SJCRH30 (cell line): ENCODE measurements around the gene ZSWIM6. TPM values are rescaled to one million over a fixed set of nuclear protein-coding genes. Genes with fewer than 3 reads are reported as not detected.
A peak's percentile ranks its signal among the peaks of the same experiment; 100 is the strongest.

Experiments
- DNase-seq, 2 experiments: peaks; one replicate each; pipeline ENCODE4 v3.0.0-alpha.2; 2015 to 2020
- H3K27ac ChIP-seq: fragments of 250-450 bp; sonication (Bioruptor Pico); 2 replicates; pipeline ENCODE4 v1.5.1; 2020; ENCODE audit warnings: mild to moderate bottlenecking, moderate library complexity
- H3K27me3 ChIP-seq: fragments of 250-450 bp; sonication (Bioruptor Pico); 2 replicates; pipeline ENCODE4 v1.5.1; 2020; ENCODE audit warnings: mild to moderate bottlenecking, moderate library complexity
- H3K36me3 ChIP-seq: fragments of 250-450 bp; sonication (Bioruptor Pico); 2 replicates; pipeline ENCODE4 v1.5.1; 2020; ENCODE audit warnings: mild to moderate bottlenecking, moderate library complexity
- H3K4me1 ChIP-seq: fragments of 250-450 bp; sonication (Bioruptor Pico); 2 replicates; pipeline ENCODE4 v1.5.1; 2020; ENCODE audit warnings: mild to moderate bottlenecking, moderate library complexity
- H3K4me3 ChIP-seq: fragments of 250-450 bp; sonication (Bioruptor Pico); 2 replicates; pipeline ENCODE4 v1.5.1; 2020; ENCODE audit warnings: mild to moderate bottlenecking, moderate library complexity
- H3K9me3 ChIP-seq: fragments of 250-450 bp; sonication (Bioruptor Pico); replicated peaks from 2 replicates; pipeline ENCODE4 v1.5.1; 2020; ENCODE audit warnings: mild to moderate bottlenecking, moderate library complexity
- total RNA-seq: library from RNA; depleted of rRNA; stranded (reverse); fragments of >200 nt; shearing (Covaris generic); gene quantifications from 2 replicates; pipeline ENCODE4 v1.2.3, GENCODE V29; 2014

The ZSWIM6 gene
- total RNA-seq, 1 experiment from 2014 or later: 12.0 TPM

DNA sequence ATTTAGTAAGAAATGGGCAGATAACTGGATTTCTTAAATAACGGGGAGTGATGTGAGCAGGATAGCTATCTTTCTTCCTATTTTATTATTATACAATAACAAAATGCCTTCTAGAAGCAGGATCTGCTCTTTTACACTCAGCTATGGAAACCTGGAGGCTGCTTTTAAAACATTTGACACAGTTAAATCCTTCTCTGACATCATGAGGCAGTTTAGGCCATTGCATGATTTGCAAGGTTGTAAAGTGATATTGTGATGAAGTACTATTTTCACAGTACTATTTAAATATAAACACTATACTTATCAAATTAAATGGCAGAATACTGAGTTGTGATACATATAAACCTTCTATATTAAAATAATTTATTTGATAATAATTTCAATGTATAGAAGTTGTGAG, 93.9 kb downstream of the ZSWIM6 start:
- no peaks in the 10 kb centered on the region for H3K9me3 ChIP-seq
- H3K27me3 ChIP-seq: no peaks in the 10 kb centered on the region
- no peaks in the 10 kb centered on the region for H3K36me3 ChIP-seq
- no peak overlapping the region for H3K27ac ChIP-seq
- no peak overlapping the region for H3K4me3 ChIP-seq
- DNase-seq: no peak
- no peaks in the 10 kb centered on the region for H3K4me1 ChIP-seq

DNA sequence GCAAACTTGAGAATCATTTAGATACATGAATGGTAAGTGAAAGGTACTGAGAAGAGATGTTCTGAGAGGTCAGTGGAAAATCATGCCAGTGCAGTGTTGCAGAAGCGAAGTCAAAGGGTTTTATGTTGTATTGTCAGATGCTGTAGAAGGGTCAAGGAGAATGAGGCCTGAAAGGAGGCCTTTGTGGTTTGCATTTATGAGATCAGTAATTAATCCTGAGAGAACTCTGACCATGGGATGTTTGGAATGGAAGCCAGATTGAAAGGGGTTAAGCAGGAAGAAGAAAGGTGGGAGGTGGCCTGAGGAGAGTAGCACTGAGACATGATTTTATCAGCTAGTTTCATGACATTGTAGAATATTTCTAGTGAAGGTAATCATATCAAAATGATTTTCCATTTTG, 97.8 kb downstream of the ZSWIM6 start:
- H3K9me3 ChIP-seq: no peaks in the 10 kb centered on the region
- H3K27ac ChIP-seq: no peak overlapping the region
- H3K27me3 ChIP-seq: no peaks in the 10 kb centered on the region
- DNase-seq: no peak
- no peak overlapping the region for H3K4me3 ChIP-seq
- H3K4me1 ChIP-seq: peaks cover 11% of the 10 kb centered on the region
- H3K36me3 ChIP-seq: no peaks in the 10 kb centered on the region

DNA sequence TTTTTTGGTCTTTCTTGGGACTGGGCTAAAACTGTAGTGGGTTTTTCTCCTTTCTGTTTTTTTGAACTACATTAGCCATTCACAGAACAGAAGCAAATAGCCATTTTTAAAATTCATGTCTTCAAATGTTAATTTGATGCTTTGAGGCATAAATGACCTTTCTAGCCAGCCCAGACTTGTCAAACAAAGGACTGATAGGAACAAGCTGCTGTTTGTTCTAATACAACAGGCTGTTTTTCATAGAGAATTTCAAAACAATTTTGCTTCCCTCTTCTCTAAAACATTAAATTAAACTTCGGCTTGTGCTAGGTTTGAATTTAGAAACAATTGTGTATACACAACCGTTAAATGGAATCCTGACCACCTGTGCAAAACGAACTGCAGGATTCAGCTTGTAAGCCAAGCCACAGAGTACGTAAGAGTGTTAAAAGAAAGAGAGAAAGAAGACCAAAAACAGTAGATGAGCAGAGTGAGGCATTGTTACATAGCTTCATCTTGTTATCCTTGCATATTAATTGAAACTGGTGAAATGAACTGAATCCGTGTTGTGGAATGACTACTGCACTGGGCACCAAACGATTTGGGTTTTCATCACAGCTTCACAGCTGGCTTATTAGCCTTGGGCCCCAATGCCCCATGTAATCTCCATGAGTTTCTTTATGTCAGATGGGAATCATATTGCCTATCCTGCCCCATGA, 100.0 kb downstream of the ZSWIM6 start:
- H3K9me3 ChIP-seq: no peaks in the 10 kb centered on the region
- peak; percentile 38 to 78 for DNase-seq
- H3K27ac ChIP-seq: peak overlapping the region; percentile 57
- peaks cover 11% of the 10 kb centered on the region for H3K4me1 ChIP-seq
- peak overlapping the region; percentile 18 for H3K4me3 ChIP-seq
- H3K27me3 ChIP-seq: no peaks in the 10 kb centered on the region
- no peaks in the 10 kb centered on the region for H3K36me3 ChIP-seq

DNA sequence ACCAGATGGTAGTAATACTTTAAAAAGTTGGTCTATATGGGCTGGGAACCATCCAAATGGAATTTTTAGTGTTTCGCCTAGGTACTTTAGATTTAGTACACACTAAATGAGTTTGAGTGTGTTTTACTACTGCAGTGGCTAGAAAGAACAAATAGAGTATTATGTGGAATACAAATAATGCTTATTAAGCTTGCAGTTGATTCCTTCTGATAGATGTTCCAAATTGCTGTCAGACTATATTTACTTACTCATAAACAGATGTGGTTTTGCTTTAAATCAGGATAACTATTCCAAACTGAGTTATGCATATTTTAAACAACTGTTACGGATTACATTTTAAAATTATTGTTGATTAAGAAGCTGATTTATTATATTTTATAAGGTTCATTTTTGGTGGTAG, 103.3 kb downstream of the ZSWIM6 start:
- no peaks in the 10 kb centered on the region for H3K9me3 ChIP-seq
- H3K27ac ChIP-seq: no peak overlapping the region
- DNase-seq: no peak

DNA sequence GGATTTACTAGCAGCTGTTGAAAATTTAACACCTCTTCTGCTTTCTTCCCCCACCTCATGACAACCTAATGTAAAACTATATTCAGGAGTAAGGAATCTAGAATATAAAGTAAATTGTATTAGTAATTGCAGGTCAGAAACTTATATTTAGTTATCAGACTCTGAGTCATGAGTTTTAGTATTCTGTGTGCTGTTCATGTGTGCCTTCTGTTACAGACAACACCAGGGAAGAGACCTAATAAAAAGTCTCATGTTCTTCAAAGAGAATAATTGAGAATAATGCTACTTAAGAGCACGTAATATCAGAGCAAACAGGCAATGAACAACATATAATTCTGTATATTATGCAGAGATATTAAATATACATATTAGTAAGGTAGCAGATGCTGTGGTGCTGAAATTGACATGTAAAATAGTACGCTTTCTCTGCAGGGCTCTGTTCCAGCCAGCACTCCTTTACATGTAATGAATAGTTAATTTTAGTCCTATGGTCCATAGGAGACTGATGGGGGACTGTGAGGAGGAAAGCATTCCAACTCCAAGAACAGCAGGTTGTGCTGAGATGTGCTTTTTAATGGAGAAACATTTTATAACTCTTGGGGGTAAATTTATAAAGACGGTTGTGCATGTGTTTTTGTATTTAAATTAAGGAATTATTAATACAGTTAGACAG, 106.4 kb downstream of the ZSWIM6 start:
- peaks cover 2% of the 10 kb centered on the region; the same call in 1 of the 2 replicates for H3K36me3 ChIP-seq
- peaks cover 6% of the 10 kb centered on the region for H3K9me3 ChIP-seq
- peaks cover 8% of the 10 kb centered on the region for H3K4me1 ChIP-seq
- H3K4me3 ChIP-seq: no peak overlapping the region
- no peak overlapping the region for H3K27ac ChIP-seq
- DNase-seq: no peak
- no peaks in the 10 kb centered on the region for H3K27me3 ChIP-seq

More for the DNA sequence above, 103.3 kb downstream of the ZSWIM6 start:
- H3K4me1 ChIP-seq: peaks cover 19% of the 10 kb centered on the region
- H3K36me3 ChIP-seq: no peaks in the 10 kb centered on the region
- no peaks in the 10 kb centered on the region for H3K27me3 ChIP-seq
- H3K4me3 ChIP-seq: no peak overlapping the region

DNA sequence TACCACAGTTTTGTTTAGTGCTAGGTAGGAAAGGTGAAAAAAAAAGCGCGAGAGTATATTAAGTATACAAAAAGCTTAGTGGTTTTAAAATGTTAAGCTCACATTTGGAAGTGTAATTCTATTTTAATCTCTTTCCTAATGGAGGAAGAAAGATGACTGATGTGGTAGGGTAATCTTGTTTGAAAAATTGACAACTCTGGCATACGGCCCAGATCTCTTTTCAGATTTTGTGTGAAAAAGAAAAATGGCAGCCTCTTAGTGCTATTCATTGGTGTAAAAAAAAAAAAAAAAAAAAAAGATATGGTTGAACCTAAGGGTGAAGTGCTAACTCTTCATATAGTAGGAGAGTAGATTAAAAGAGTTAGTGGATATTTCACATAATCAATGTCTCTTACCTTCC, 108.0 kb downstream of the ZSWIM6 start:
- no peaks in the 10 kb centered on the region for H3K27me3 ChIP-seq
- H3K36me3 ChIP-seq: peaks cover 2% of the 10 kb centered on the region; the same call in 1 of the 2 replicates
- H3K4me3 ChIP-seq: no peak overlapping the region
- peaks cover 9% of the 10 kb centered on the region for H3K9me3 ChIP-seq
- H3K4me1 ChIP-seq: peaks cover 8% of the 10 kb centered on the region
- no peak overlapping the region for H3K27ac ChIP-seq
- DNase-seq: no peak

DNA sequence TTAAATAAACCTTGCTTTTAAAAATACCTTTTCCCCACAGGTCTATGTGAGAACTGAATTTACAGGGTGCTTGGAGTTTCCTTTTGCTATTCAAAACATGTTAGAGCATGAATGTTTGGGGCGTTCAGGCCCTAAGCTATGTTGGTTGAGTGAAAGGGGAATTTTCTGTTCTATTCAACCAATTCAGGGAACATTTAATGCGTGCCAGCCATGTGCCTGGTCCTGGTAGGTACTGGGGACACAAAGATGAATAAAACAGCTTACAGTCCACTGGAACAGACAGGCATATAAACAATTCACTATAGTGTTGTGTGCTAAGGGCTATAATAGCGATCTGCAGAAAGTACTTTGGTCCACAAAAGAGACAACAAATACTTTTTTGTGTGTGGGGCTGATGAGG, 108.5 kb downstream of the ZSWIM6 start:
- no peak overlapping the region for H3K27ac ChIP-seq
- no peaks in the 10 kb centered on the region for H3K27me3 ChIP-seq
- H3K4me3 ChIP-seq: no peak overlapping the region
- H3K36me3 ChIP-seq: peaks cover 2% of the 10 kb centered on the region; the same call in 1 of the 2 replicates
- no peak for DNase-seq
- peaks cover 9% of the 10 kb centered on the region for H3K9me3 ChIP-seq
- H3K4me1 ChIP-seq: peaks cover 8% of the 10 kb centered on the region

DNA sequence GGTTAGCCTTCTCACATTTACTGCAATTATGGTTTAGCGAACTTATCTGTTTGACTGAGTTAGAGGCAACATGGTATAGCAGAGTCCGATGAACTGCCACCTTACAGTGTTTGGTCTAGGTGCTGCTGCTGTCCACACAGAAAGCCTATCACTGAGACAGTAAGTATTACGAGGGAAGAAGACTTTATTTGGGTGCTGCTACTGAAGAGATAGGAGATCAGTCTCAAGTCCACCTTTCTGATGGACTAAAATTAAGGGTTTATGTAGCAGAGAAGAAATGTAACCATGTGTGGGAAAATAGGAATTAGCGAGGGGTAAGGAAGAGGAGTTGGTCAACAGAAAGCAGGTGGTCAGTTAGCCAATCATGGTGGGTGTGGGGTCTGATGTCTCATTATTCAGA, 109.7 kb downstream of the ZSWIM6 start:
- H3K27ac ChIP-seq: no peak overlapping the region
- peaks cover 2% of the 10 kb centered on the region; the same call in 1 of the 2 replicates for H3K36me3 ChIP-seq
- H3K4me1 ChIP-seq: peaks cover 8% of the 10 kb centered on the region
- H3K9me3 ChIP-seq: peaks cover 9% of the 10 kb centered on the region
- H3K27me3 ChIP-seq: no peaks in the 10 kb centered on the region
- H3K4me3 ChIP-seq: no peak overlapping the region
- DNase-seq: no peak

DNA sequence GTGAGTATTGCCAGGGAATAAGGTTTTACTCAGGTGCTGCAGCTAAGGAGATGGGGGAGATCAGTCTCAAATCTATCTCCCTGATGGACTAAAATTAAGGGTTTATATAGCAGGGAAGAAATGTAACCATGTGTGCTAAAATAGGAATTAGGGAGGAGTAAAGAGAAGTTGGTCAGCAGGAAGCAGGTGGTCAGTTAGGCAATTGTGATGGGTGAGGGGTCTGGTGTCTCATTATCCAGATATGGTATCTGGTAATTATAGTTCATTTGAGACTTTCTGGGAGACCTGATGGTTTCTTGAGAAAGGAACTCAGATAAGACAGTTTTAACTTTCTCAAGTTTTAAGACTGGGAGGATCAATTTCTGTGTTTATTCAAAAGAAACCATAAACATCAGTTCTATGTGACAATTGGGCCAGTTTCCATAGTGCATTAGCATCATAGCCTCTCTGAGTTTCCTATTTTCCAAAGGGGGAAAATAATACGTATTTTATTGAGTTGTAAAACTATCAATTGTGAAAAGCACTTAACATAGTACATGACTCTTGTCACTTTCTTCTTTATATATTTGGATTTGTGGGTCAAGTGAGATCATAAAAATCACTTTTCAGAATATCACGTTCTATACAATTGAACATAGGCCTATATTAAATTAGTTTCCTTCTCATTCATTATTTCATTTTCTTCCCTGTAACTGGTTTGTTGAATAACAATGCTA, 115.9 kb downstream of the ZSWIM6 start:
- H3K4me1 ChIP-seq: peaks cover 26% of the 10 kb centered on the region
- H3K9me3 ChIP-seq: peaks cover 9% of the 10 kb centered on the region; the same call in 1 of the 2 replicates
- no peaks in the 10 kb centered on the region for H3K36me3 ChIP-seq
- no peak for DNase-seq
- H3K4me3 ChIP-seq: no peak overlapping the region
- H3K27ac ChIP-seq: no peak overlapping the region
- no peaks in the 10 kb centered on the region for H3K27me3 ChIP-seq

DNA sequence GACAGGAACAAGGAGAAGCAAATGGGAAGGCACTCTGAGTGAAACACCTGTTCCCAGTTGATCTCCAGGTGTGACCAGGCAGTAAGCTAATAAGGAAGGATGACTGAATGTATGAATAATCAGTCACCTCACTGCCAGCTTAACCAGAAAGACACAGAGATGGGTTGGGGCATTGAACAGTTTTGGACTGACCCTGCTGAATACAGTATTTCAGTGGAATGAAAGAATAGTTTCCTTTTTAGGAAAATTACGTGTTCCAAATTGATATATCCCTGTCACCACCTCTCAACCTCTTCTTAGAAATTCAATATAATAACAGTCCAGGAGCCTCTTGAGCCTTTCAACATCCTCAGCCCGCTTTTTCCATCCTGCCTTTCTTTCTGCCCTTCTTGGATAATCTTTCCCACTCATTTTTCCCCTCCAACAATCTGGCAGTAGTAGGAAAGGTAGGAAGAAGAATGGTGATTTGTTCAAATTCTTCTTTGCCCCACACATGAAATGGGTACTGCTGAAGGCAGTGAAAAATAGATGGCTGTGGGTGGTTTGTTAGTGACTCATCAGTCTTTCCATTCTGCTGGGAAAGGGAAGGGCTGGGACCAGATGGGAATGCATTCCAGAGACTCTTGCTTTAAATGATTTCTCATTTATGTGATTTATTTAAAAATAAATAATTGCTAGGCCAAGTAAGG, 117.9 kb downstream of the ZSWIM6 start:
- Histone ChIP-seq H3K4me1 (peaks cover 26% of the 10 kb centered on the region), H3K4me3 (no peak overlapping the region), H3K36me3 (no peaks in the 10 kb centered on the region), H3K27ac (peak overlapping the region; percentile 9; the same call in 1 of the 2 replicates), H3K27me3 (no peaks in the 10 kb centered on the region), H3K9me3 (peaks cover 6% of the 10 kb centered on the region; the same call in 1 of the 2 replicates)
- peak; percentile 36 to 64 for DNase-seq

DNA sequence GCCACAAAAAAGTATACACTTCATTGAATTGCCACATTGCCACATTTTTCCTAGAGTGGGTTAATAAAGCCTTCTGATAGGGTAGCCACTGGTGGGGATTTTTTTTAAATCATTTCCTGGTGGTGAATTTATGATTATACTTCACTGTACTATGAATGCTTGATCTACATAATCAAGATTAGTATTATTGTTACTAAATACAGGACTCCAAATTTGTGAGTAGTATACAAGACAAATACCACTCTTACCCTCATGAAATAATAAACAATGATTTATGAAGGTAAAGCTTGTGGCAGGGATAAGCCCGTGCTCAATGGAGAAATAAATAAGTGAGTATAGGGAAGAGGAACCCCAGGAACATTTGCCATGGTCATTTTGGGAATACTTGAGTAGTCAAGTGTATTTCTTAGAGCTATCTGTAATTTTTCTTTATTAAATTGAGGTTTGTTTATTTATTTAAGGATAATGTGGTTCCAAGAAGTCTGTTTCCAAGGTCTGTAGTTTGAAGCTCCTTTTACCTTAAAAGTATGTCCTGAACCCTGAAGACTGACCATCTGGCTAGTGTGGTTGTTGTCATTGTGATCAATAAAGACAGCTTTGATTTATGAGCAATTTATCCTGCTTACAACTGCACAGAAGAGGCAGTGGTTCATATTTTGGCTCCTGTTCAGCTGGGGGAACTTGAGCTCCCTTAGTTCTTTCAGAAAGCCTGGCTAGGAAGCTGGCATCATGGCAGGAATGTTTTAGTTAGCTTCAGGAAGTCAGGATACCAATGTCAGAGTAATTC, 118.6 kb downstream of the ZSWIM6 start:
- Histone ChIP-seq H3K4me1 (peaks cover 26% of the 10 kb centered on the region), H3K9me3 (peaks cover 6% of the 10 kb centered on the region; the same call in 1 of the 2 replicates), H3K36me3 (no peaks in the 10 kb centered on the region), H3K27ac (peak overlapping the region; percentile 9; the same call in 1 of the 2 replicates), H3K27me3 (no peaks in the 10 kb centered on the region), H3K4me3 (no peak overlapping the region)
- DNase-seq: peak; percentile 69 to 83

DNA sequence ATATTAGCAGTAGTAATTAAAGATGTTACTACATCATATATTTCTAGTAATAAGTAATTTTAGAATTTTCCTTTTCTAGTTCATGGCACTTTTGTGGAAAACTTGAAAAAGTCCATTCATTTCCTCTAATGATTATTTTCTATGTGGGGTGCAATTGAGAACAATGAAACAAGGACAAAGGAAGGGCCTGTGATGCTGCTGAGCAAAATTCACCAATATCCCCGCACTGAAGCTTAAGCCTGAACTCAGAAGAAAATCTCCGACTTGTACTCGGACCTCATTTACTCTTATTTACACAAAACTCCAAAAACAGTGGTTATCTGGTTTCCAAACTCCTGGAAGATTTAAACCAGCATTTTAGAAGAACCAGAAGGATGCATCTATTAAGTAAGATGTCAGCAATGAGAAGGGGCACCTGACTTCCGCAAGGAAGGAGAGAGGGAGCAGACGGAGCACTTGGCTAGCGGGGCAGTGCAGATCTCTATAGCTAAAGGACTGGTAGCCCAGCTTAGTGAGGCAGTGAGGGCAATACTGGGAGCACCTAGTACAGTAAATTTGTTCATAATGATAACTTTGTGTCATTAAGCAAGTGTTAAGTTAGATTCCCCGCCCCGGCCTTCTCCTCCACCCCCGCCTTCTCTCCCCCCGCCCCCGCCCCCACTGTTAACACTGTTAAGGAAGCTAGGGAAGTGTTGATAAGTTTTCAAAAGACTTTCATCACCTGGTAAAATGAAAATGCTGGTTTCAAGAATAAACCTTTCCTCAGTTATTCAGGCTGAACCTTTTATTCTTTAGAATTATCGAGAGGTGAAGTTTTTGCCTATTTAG, 123.3 kb downstream of the ZSWIM6 start:
- no peak for DNase-seq
- no peak overlapping the region for H3K27ac ChIP-seq

DNA sequence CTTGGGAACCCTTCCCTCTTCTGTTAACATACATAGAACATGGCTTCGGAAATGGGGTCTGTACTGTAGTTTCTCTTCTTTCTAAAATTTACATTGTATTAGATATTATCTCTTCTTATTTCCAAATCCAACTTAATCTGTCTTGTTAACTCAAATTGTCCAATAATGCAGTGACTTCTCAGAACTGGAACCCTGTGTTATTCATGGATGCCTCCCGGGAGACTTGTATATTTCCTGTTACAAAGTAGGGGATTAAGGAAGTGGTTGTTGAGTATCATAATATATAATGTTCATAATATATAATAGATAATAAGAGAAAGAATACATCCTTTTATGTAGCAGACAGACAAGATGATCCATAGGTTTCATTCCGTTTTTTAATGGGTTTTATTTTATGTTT, 128.4 kb downstream of the ZSWIM6 start:
- peak in 1 of 2 experiments; percentile 13 for DNase-seq
- no peaks in the 10 kb centered on the region; the same call in 1 of the 2 replicates for H3K9me3 ChIP-seq
- H3K4me1 ChIP-seq: peaks cover 15% of the 10 kb centered on the region
- H3K27me3 ChIP-seq: no peaks in the 10 kb centered on the region
- H3K36me3 ChIP-seq: no peaks in the 10 kb centered on the region
- no peak overlapping the region for H3K4me3 ChIP-seq
- H3K27ac ChIP-seq: no peak overlapping the region

More for the DNA sequence above, 123.3 kb downstream of the ZSWIM6 start:
- Histone ChIP-seq H3K4me1 (peaks cover 18% of the 10 kb centered on the region), H3K9me3 (no peaks in the 10 kb centered on the region; the same call in 1 of the 2 replicates), H3K4me3 (no peak overlapping the region), H3K27me3 (no peaks in the 10 kb centered on the region), H3K36me3 (no peaks in the 10 kb centered on the region)
